HG03439 (cell line): ENCODE measurements around the gene CTRL.
A peak's percentile ranks its signal among the peaks of the same experiment; 100 is the strongest.
"Not testable (repeated sequence)": the region's sequence is repeated elsewhere in the genome, so short reads cannot be mapped to it uniquely, and the experiment has no call there.

Experiments used
- ATAC-seq: cut with Tn5 transposase; IDR thresholded peaks from one replicate; pipeline ENCODE4 v1.9.1; 2021; ENCODE audit warnings: mild to moderate bottlenecking, moderate library complexity; ENCODE audit not compliant: unreplicated experiment

The CTRL gene

GRCh38 chr16:67941469-67942199 is 10.0 kb upstream of the CTRL start:
- no peak for ATAC-seq

GRCh38 chr16:67940446-67941089 is 8.9 kb upstream of the CTRL start:
- no peak for ATAC-seq

- ATAC-seq: no peak
Observed at GRCh38 chr16:67939507-67940445, 8.1 kb upstream of the CTRL start.

- not testable (repeated sequence) for ATAC-seq
Observed at GRCh38 chr16:67937713-67938112, 6.1 kb upstream of the CTRL start.

GRCh38 chr16:67936880-67937605 is 5.4 kb upstream of the CTRL start:
- ATAC-seq: peak; percentile 46

- ATAC-seq: peak; percentile 3
Observed at GRCh38 chr16:67936124-67936879, 4.6 kb upstream of the CTRL start, which contains the start of gene PSMB10. Gene PSMB10, minus strand, starts transcription at chr16:67936850. Its CDS starts 101 bp downstream, at chr16:67936749.

GRCh38 chr16:67935402-67936123 is 3.9 kb upstream of the CTRL start:
- ATAC-seq: peak; percentile 84

GRCh38 chr16:67935101-67935401 is 3.4 kb upstream of the CTRL start:
- ATAC-seq: no peak

- ATAC-seq: no peak
Observed at GRCh38 chr16:67934306-67935100, 2.8 kb upstream of the CTRL start.

GRCh38 chr16:67933805-67934204 is 2.1 kb upstream of the CTRL start:
- ATAC-seq: no peak

- no peak for ATAC-seq
Observed at GRCh38 chr16:67932462-67932840, 789 bp upstream of the CTRL start.

GRCh38 chr16:67930678-67931211 is 917 bp downstream of the CTRL start:
- ATAC-seq: no peak

- ATAC-seq: no peak
Observed at GRCh38 chr16:67930191-67930590, 1.5 kb downstream of the CTRL start.

GRCh38 chr16:67928561-67929364 is 2.9 kb downstream of the CTRL start:
- no peak for ATAC-seq

GRCh38 chr16:67928147-67928546 is 3.5 kb downstream of the CTRL start:
- no peak for ATAC-seq

GRCh38 chr16:67927131-67927941 is 4.3 kb downstream of the CTRL start:
- ATAC-seq: no peak
